HepG2 (cell line): Measurements from ENCODE around the gene ST6GALNAC6. TPM values are rescaled to one million over a fixed set of nuclear protein-coding genes. Genes with fewer than 3 reads are reported as not detected.

Experiments
- CENPX ChIP-seq: sonication (generic); formaldehyde crosslinking; IDR thresholded peaks from 2 replicates; pipeline ENCODE4 v1.9.0; 2021; ENCODE audit warnings: mild to moderate bottlenecking, missing genetic modification reagents, moderate library complexity
- GATA4 ChIP-seq: sonication (generic); IDR thresholded peaks from 2 replicates; pipeline ENCODE4 v1.6.1; 2016; ENCODE audit warnings: antibody characterized with exemption, low read depth, borderline replicate concordance
- HDAC2 ChIP-seq: sonication (generic); formaldehyde crosslinking; IDR thresholded peaks from 2 replicates; pipeline ENCODE4 v1.4.0; 2020; ENCODE audit warnings: missing genetic modification reagents
- MAFK ChIP-seq, 2 experiments: IDR thresholded peaks in 1 of 2; conservative IDR thresholded peaks in 1 of 2; 2 replicates each; pipeline ENCODE4 v1.6.1; 2011; ENCODE audit warnings: improper control_type of control experiment in 2 of 2, low read length in 2 of 2
- NRL ChIP-seq: sonication (generic); formaldehyde crosslinking; IDR thresholded peaks from 2 replicates; pipeline ENCODE4 v1.5.0; 2020; ENCODE audit warnings: missing genetic modification reagents, mild to moderate bottlenecking, moderate library complexity, borderline replicate concordance
- PAX8 ChIP-seq: sonication (generic); formaldehyde crosslinking; IDR thresholded peaks from 2 replicates; pipeline ENCODE4 v1.8.0; 2022; ENCODE audit warnings: mild to moderate bottlenecking, missing genetic modification reagents, borderline replicate concordance
- RBM39 ChIP-seq: fragments of 200-400 bp; formaldehyde crosslinking; IDR thresholded peaks from one replicate; pipeline ENCODE4 v1.6.1; 2018; ENCODE audit warnings: antibody characterized with exemption, mild to moderate bottlenecking, low read depth, low read length; ENCODE audit not compliant: poor library complexity, severe bottlenecking
- TARDBP ChIP-seq: sonication (generic); formaldehyde crosslinking; IDR thresholded peaks from 2 replicates; pipeline ENCODE4 v1.8.0; 2022; ENCODE audit warnings: mild to moderate bottlenecking, missing genetic modification reagents
- TOPORS ChIP-seq: sonication (generic); formaldehyde crosslinking; IDR thresholded peaks from 2 replicates; pipeline ENCODE4 v1.8.0; 2023; ENCODE audit warnings: mild to moderate bottlenecking, missing genetic modification reagents
- ZFY ChIP-seq: sonication (generic); formaldehyde crosslinking; IDR thresholded peaks from 2 replicates; pipeline ENCODE4 v1.4.0; 2020; ENCODE audit warnings: missing genetic modification reagents
- ZNF773 ChIP-seq: sonication (generic); formaldehyde crosslinking; IDR thresholded peaks from 2 replicates; pipeline ENCODE4 v1.4.0; 2020; ENCODE audit warnings: missing genetic modification reagents, borderline replicate concordance
- ZNF883 ChIP-seq: sonication (generic); formaldehyde crosslinking; IDR thresholded peaks from 2 replicates; pipeline ENCODE4 v1.5.1; 2020; ENCODE audit warnings: mild to moderate bottlenecking, missing genetic modification reagents; ENCODE audit errors: not compliant biosample characterization
- polyA plus RNA-seq, 8 experiments: library from polyadenylated mRNA; depleted of rRNA in 3 of 8; stranded (reverse) in 7 of 8; unstranded in 1 of 8; fragments of >200 nt; fragmentation: Illumina TruSeq in 4 of 8; extraction: Trizol in 4 of 8; gene quantifications; 2 replicates each; pipeline versions ENCODE4 v1.2.1 to v1.2.3, GENCODE V29; 2011 to 2016; ENCODE audit warnings: low read depth in 4 of 8, missing spikeins in 1 of 8, mixed read lengths in 1 of 8; ENCODE audit not compliant: insufficient read depth in 1 of 8
- total RNA-seq, 5 experiments: library from RNA; depleted of rRNA; stranded (reverse); fragments of >200 nt; fragmentation: Illumina TruSeq; extraction: Trizol; gene quantifications; 2 replicates each; pipeline ENCODE4 v1.2.3, GENCODE V29; 2016; ENCODE audit warnings: low read depth in 1 of 5
- TF ChIP-seq, protein P1 (sequence below), 2 experiments: sonication (generic) in 1 of 2; formaldehyde crosslinking in 1 of 2; IDR thresholded peaks; 2 replicates each; pipeline versions ENCODE4 v1.4.0 to v1.6.1; 2016 to 2020; ENCODE audit warnings: borderline replicate concordance in 1 of 2, low read depth in 1 of 2, mild to moderate bottlenecking in 1 of 2, missing genetic modification reagents in 1 of 2
- TF ChIP-seq, protein P2 (sequence below): sonication (generic); formaldehyde crosslinking; IDR thresholded peaks from one replicate; pipeline ENCODE4 v1.5.1; 2020; ENCODE audit warnings: mild to moderate bottlenecking, missing genetic modification reagents; ENCODE audit errors: not compliant biosample characterization
- TF ChIP-seq, protein P3 (sequence below): sonication (generic); formaldehyde crosslinking; IDR thresholded peaks from 2 replicates; pipeline ENCODE4 v1.5.1; 2020; ENCODE audit warnings: mild to moderate bottlenecking, missing genetic modification reagents, moderate library complexity

ST6GALNAC6 gene
- total and polyA plus RNA-seq, 2 of the 13 experiments (the other 11 are each of a cell fraction or from before 2014, with no cell fraction given): 18.5 to 65.4 TPM

DNA sequence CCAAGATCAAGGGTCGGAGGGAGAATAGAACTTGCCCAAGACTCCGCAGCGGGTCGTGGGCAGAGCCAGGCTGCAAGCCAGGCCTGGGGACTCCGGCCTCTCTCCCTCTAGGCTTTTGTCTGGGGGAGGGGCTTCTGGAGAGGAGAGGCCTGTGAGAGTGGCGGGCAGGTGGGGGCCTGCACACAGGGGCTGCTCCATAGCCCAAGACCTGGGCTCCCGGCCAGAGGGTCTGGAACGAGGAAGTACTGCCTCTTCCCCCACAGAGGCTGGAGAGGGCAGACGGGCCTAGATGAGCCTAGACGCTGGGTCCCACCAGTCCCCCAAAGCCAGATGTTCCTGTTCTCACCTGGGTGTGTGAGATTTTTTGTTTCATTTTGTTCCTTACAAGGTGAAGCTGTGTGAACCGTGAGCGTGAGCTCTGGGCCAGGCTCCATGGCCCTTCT is 5.2 kb upstream of the ST6GALNAC6 start (continued):
- TF ChIP-seq, protein P1, sequence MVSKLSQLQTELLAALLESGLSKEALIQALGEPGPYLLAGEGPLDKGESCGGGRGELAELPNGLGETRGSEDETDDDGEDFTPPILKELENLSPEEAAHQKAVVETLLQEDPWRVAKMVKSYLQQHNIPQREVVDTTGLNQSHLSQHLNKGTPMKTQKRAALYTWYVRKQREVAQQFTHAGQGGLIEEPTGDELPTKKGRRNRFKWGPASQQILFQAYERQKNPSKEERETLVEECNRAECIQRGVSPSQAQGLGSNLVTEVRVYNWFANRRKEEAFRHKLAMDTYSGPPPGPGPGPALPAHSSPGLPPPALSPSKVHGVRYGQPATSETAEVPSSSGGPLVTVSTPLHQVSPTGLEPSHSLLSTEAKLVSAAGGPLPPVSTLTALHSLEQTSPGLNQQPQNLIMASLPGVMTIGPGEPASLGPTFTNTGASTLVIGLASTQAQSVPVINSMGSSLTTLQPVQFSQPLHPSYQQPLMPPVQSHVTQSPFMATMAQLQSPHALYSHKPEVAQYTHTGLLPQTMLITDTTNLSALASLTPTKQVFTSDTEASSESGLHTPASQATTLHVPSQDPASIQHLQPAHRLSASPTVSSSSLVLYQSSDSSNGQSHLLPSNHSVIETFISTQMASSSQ (IDR thresholded peaks at IDR 0.05; ENCODE audit: low read depth): no peak
- TF ChIP-seq, protein P1 (CRISPR knock-in tag; IDR thresholded peaks at IDR 0.05; ENCODE audit: borderline replicate concordance): no peak
- TF ChIP-seq RBM39: no peak
- no peak for TF ChIP-seq ZNF773 (CRISPR knock-in tag)
- TF ChIP-seq ZNF883: peak; percentile 55
- TF ChIP-seq, protein P2, sequence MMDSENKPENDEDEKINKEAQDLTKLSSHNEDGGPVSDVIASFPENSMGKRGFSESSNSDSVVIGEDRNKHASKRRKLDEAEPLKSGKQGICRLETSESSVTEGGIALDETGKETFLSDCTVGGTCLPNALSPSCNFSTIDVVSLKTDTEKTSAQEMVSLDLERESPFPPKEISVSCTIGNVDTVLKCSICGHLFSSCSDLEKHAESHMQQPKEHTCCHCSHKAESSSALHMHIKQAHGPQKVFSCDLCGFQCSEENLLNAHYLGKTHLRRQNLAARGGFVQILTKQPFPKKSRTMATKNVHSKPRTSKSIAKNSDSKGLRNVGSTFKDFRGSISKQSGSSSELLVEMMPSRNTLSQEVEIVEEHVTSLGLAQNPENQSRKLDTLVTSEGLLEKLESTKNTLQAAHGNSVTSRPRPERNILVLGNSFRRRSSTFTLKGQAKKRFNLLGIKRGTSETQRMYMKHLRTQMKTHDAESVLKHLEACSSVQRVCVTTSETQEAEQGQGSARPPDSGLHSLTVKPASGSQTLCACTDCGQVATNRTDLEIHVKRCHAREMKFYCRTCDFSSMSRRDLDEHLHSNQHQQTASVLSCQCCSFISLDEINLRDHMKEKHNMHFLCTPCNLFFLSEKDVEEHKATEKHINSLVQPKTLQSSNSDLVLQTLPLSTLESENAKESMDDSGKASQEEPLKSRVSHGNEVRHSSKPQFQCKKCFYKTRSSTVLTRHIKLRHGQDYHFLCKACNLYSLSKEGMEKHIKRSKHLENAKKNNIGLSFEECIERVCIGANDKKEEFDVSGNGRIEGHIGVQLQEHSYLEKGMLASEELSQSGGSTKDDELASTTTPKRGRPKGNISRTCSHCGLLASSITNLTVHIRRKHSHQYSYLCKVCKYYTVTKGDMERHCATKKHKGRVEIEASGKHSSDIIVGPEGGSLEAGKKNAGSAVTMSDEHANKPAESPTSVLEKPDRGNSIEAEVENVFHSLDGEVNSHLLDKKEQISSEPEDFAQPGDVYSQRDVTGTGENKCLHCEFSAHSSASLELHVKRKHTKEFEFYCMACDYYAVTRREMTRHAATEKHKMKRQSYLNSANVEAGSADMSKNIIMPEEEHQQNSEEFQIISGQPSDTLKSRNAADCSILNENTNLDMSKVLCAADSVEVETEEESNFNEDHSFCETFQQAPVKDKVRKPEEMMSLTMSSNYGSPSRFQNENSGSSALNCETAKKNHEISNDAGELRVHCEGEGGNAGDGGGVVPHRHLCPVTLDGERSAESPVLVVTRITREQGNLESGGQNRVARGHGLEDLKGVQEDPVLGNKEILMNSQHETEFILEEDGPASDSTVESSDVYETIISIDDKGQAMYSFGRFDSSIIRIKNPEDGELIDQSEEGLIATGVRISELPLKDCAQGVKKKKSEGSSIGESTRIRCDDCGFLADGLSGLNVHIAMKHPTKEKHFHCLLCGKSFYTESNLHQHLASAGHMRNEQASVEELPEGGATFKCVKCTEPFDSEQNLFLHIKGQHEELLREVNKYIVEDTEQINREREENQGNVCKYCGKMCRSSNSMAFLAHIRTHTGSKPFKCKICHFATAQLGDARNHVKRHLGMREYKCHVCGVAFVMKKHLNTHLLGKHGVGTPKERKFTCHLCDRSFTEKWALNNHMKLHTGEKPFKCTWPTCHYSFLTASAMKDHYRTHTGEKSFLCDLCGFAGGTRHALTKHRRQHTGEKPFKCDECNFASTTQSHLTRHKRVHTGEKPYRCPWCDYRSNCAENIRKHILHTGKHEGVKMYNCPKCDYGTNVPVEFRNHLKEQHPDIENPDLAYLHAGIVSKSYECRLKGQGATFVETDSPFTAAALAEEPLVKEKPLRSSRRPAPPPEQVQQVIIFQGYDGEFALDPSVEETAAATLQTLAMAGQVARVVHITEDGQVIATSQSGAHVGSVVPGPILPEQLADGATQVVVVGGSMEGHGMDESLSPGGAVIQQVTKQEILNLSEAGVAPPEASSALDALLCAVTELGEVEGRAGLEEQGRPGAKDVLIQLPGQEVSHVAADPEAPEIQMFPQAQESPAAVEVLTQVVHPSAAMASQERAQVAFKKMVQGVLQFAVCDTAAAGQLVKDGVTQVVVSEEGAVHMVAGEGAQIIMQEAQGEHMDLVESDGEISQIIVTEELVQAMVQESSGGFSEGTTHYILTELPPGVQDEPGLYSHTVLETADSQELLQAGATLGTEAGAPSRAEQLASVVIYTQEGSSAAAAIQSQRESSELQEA: peak; percentile 28
- no peak for TF ChIP-seq PAX8 (CRISPR knock-in tag)
- TF ChIP-seq TARDBP (CRISPR knock-in tag): 0 out of 2 replicates have a peak, but pooled peaks have one; percentile 48
- TF ChIP-seq GATA4: no peak
- no peak for TF ChIP-seq HDAC2 (CRISPR knock-in tag)
- no peak for TF ChIP-seq TOPORS (CRISPR knock-in tag)
- TF ChIP-seq, protein P3, sequence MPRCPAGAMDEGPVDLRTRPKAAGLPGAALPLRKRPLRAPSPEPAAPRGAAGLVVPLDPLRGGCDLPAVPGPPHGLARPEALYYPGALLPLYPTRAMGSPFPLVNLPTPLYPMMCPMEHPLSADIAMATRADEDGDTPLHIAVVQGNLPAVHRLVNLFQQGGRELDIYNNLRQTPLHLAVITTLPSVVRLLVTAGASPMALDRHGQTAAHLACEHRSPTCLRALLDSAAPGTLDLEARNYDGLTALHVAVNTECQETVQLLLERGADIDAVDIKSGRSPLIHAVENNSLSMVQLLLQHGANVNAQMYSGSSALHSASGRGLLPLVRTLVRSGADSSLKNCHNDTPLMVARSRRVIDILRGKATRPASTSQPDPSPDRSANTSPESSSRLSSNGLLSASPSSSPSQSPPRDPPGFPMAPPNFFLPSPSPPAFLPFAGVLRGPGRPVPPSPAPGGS (CRISPR knock-in tag): 0 out of 2 replicates have a peak, but pooled peaks have one; percentile 56
- no peak for TF ChIP-seq CENPX (CRISPR knock-in tag)
- TF ChIP-seq MAFK (conservative IDR thresholded peaks at IDR 0.05 in 1 of 2, IDR thresholded peaks at IDR 0.05 in 1 of 2; ENCODE audit: low read length in 2 of 2): no peak
- TF ChIP-seq ZFY (CRISPR knock-in tag): peak; percentile 1; the same call in 1 of the 2 replicates
- TF ChIP-seq NRL (CRISPR knock-in tag): no peak
